ENCODE measurements around the gene TMEM135.
"Not testable (repeated sequence)": the region's sequence is repeated elsewhere in the genome, so short reads cannot be mapped to it uniquely, and the experiment has no call there.

Gene TMEM135

GRCh38 chr11:87076874-87077429 is 39.2 kb downstream of the TMEM135 start:
- no peak for DNase-seq (ENCODE audit: low read depth)

GRCh38 chr11:87081358-87081757 is 43.6 kb downstream of the TMEM135 start:
- no peak for DNase-seq (ENCODE audit: low read depth)

- no peak for DNase-seq (ENCODE audit: low read depth)
Observed at GRCh38 chr11:87082590-87082989, 44.9 kb downstream of the TMEM135 start.

GRCh38 chr11:87083029-87083428 is 45.3 kb downstream of the TMEM135 start:
- DNase-seq (ENCODE audit: low read depth), result no peak

GRCh38 chr11:87092159-87092558 is 54.4 kb downstream of the TMEM135 start:
- no peak for DNase-seq (ENCODE audit: low read depth)

- DNase-seq (ENCODE audit: low read depth), result no peak
Observed at GRCh38 chr11:87092567-87092966, 54.8 kb downstream of the TMEM135 start.

- DNase-seq (ENCODE audit: low read depth), result no peak
Observed at GRCh38 chr11:87097582-87097981, 59.8 kb downstream of the TMEM135 start.

GRCh38 chr11:87101956-87102580 is 64.3 kb downstream of the TMEM135 start:
- no peak for DNase-seq (ENCODE audit: low read depth)

GRCh38 chr11:87105826-87106225 is 68.1 kb downstream of the TMEM135 start:
- DNase-seq (ENCODE audit: low read depth), result not testable (repeated sequence)

- not testable (repeated sequence) for DNase-seq (ENCODE audit: low read depth)
Observed at GRCh38 chr11:87107379-87107778, 69.6 kb downstream of the TMEM135 start.

GRCh38 chr11:87110443-87111131 is 72.9 kb downstream of the TMEM135 start:
- no peak for DNase-seq (ENCODE audit: low read depth)

GRCh38 chr11:87114093-87114492 is 76.4 kb downstream of the TMEM135 start:
- no peak for DNase-seq (ENCODE audit: low read depth)

GRCh38 chr11:87116185-87116584 is 78.5 kb downstream of the TMEM135 start:
- no peak for DNase-seq (ENCODE audit: low read depth)

- DNase-seq (ENCODE audit: low read depth), result no peak
Observed at GRCh38 chr11:87120937-87121336, 83.2 kb downstream of the TMEM135 start.

- DNase-seq (ENCODE audit: low read depth), result no peak
Observed at GRCh38 chr11:87122852-87123251, 85.1 kb downstream of the TMEM135 start.

- no peak for DNase-seq (ENCODE audit: low read depth)
Observed at GRCh38 chr11:87125257-87125656, 87.5 kb downstream of the TMEM135 start.

GRCh38 chr11:87127101-87127500 is 89.4 kb downstream of the TMEM135 start:
- no peak for DNase-seq (ENCODE audit: low read depth)

GRCh38 chr11:87128372-87128771 is 90.6 kb downstream of the TMEM135 start:
- DNase-seq (ENCODE audit: low read depth), result no peak

GRCh38 chr11:87134524-87135106 is 96.9 kb downstream of the TMEM135 start:
- no peak for DNase-seq (ENCODE audit: low read depth)

GRCh38 chr11:87136236-87136635 is 98.5 kb downstream of the TMEM135 start:
- DNase-seq (ENCODE audit: low read depth), result no peak

GRCh38 chr11:87137711-87138110 is 100.0 kb downstream of the TMEM135 start:
- DNase-seq (ENCODE audit: low read depth), result no peak

GRCh38 chr11:87139475-87139874 is 101.7 kb downstream of the TMEM135 start:
- no peak for DNase-seq (ENCODE audit: low read depth)

GRCh38 chr11:87141322-87141721 is 103.6 kb downstream of the TMEM135 start:
- DNase-seq (ENCODE audit: low read depth), result no peak
